H54 (cell line): Measurements from ENCODE around the gene DNAH10.

Source experiments
- DNase-seq: peaks from one replicate; pipeline ENCODE4 v3.0.0; 2011; ENCODE audit warnings: low spot score, mixed read lengths; ENCODE audit not compliant: insufficient read length
- FAIRE-seq: peaks from 3 replicates; lab custom pipeline; 2011; peaks lifted over from hg19 to GRCh38; lab: Jason Lieb, UNC
- POLR2A ChIP-seq: IDR thresholded peaks from 2 replicates; pipeline ENCODE4 v1.6.1; 2011; ENCODE audit warnings: low read depth, mild to moderate bottlenecking, low read length

DNAH10 gene

GRCh38 chr12:123790905-123791467 lies 28.9 kb downstream of the DNAH10 start:
- no peak for TF ChIP-seq POLR2A
- FAIRE-seq (no peak), DNase-seq (no peak)

DNA sequence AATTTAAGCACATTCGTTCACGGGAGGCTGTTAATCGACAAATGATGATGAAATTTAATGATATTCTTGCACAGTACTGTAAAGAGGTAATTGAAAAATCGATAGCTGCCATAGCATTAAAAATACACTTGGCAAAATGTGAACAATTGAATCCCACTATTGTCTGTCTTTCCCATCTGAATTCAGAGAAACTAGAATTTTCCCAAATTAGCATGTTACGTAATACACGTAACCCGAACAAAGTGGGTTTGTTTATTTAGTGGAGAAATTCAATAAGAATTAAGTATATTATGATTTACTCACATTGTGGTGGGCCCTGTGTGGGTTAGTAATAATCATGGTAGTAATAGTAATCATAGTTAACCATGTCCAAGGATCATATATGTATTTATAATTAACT lies 31.9 kb downstream of the DNAH10 start:
- FAIRE-seq, result no peak
- TF ChIP-seq POLR2A, result no peak
- no peak for DNase-seq

DNA sequence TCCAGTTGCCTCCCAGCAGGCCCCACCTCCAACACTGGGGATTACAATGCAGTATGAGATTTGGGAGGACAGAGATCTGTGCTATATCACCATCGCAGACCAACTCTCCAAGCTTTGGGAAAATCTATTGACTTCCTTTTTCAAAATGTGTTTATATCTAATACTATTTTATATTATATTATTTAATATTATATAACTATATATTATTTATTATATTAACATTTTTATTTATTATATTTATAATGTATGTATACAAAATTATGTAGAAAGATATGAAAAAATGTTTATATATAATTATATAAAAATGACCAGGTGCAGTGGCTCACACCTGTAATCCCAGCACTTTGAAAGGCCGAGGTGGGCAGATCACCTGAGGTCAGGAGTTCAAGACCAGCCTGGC lies 36.4 kb downstream of the DNAH10 start:
- TF ChIP-seq POLR2A, result no peak
- DNase-seq (no peak), FAIRE-seq (no peak)

- FAIRE-seq, result no peak
- TF ChIP-seq POLR2A, result no peak
Observed at GRCh38 chr12:123799227-123799626, 37.1 kb downstream of the DNAH10 start.

GRCh38 chr12:123801573-123802178 lies 39.6 kb downstream of the DNAH10 start:
- FAIRE-seq (no peak), DNase-seq (no peak)
- TF ChIP-seq POLR2A, result no peak

More at GRCh38 chr12:123799227-123799626, 37.1 kb downstream of the DNAH10 start:
- no peak for DNase-seq

GRCh38 chr12:123805173-123805572 lies 43.1 kb downstream of the DNAH10 start:
- no peak for TF ChIP-seq POLR2A
- DNase-seq (no peak), FAIRE-seq (no peak)

GRCh38 chr12:123807002-123807401 lies 44.9 kb downstream of the DNAH10 start:
- no peak for FAIRE-seq
- DNase-seq, result no peak
- no peak for TF ChIP-seq POLR2A

DNA sequence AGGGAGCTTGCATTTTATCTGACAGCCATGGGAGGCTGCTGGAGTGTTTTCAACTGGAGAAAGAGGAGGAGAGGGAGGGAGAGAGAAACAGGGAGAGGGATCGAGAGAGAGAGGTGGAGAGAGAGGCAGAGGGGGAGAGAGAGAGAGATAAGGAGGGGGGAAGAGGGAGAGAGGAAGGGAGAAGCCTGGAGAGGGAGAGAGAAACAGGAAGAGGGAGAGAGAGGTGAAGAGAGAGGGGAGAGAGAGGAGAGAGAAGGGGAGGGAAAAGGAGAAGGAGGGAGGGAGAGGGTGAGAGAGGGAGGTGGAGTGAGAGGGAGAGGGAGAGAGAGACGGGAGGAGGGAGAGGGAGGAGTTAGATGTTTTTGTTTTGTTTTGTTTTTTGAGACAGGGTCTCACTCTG lies 45.6 kb downstream of the DNAH10 start:
- DNase-seq, result peak; percentile 24
- FAIRE-seq, result no peak
- TF ChIP-seq POLR2A, result no peak

- no peak for TF ChIP-seq POLR2A
- FAIRE-seq (no peak), DNase-seq (peak; percentile 23)
Observed at GRCh38 chr12:123808167-123808566, 46.1 kb downstream of the DNAH10 start.

- no peak for DNase-seq
- no peak for TF ChIP-seq POLR2A
- FAIRE-seq, result no peak
Observed at GRCh38 chr12:123813349-123813748, 51.2 kb downstream of the DNAH10 start.

- DNase-seq, result no peak
- no peak for FAIRE-seq
- no peak for TF ChIP-seq POLR2A
Observed at GRCh38 chr12:123815968-123816367, 53.9 kb downstream of the DNAH10 start.

DNA sequence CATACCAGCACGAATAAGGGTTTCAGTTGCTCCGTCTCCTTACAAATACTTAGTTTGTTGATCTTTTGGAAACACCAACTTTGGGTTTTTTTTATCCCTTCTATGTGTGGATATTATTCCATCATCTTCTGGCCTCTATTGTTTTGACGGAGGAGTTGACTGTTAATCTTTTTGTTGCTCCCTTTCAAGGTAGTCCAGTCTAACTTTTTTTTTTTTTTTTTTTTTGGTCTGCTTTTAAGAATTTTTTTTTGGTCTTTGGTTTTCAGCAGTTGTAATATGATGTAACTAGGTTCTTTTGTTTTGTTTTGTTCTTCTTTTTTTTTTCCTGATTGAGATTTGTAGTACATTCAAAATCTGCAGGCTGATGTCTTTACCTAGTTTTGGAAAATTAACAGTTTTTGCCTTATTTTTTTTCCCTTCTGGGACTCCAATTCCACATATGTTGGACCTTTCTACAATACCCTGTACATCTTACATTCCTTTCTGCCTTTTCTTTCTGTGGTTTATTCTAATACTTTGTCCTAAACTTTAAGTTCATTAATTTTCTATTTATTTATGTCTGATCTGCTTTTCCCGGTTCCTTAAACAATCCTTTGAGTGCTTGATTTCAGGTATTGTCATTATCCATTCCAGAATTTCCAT lies 54.9 kb downstream of the DNAH10 start:
- DNase-seq, result no peak
- no peak for TF ChIP-seq POLR2A
- no peak for FAIRE-seq

DNA sequence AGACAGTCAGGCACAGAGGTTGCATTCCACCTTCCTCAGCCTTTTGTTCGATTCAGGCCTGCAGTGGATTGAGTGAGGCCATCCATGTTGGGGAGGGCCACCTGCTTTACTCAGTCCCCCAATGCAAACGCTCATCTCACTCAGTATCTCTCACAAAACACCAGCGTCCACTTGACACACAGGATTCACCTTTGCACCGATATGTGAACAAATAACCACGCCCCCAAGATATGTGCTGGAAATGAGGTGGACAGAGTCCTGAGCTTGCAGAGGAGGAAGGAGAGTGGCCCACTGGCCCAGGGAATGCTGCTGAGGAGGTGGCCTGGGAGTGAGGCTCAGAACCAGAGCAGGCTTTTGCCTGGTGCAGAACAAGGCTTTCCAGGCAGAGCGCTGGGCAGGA lies 60.7 kb downstream of the DNAH10 start:
- TF ChIP-seq POLR2A, result no peak
- no peak for DNase-seq
- FAIRE-seq, result no peak

GRCh38 chr12:123828120-123828519 lies 66.0 kb downstream of the DNAH10 start:
- no peak for TF ChIP-seq POLR2A
- no peak for DNase-seq
- no peak for FAIRE-seq
